Islet of Langerhans (tissue), 1 donor: Measurements from ENCODE around the gene KRTAP4-7.
"Not testable (repeated sequence)": the region's sequence is repeated elsewhere in the genome, so short reads cannot be mapped to it uniquely, and the experiment has no call there.

Experiments
- FAIRE-seq: peaks from one replicate; lab custom pipeline; 2011; peaks lifted over from hg19 to GRCh38; lab: Jason Lieb, UNC

KRTAP4-7 gene

DNA sequence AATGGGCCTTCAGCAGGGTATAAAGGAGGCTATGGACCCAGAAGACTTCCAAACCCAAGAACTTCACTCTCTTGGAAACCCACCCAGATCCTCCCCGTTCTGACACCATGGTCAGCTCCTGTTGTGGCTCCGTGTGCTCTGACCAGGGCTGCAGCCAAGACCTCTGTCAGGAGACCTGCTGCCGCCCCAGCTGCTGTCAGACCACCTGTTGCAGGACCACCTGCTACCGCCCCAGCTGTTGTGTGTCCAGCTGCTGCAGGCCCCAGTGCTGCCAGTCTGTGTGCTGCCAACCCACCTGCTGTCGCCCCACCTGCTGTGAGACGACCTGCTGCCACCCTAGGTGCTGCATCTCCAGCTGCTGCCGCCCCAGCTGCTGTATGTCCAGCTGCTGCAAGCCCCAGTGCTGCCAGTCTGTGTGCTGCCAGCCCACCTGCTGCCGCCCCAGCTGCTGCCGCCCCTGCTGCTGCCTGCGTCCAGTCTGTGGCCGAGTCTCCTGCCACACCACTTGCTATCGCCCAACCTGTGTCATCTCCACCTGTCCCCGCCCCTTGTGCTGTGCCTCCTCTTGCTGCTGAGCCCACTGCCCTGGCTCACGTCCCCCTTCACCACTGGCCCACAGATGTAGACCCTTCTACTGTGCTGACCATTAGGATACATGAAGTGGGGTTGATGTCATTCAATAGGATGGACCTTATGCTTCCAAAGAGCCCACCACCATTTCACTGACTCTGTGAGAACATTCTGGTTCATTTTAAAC, at the start of gene KRTAP4-7:
TSS of gene KRTAP4-7 (plus strand) at position 51 of the 757 bp plus-strand sequence. CDS start at position 108, 57 bp downstream.
- not testable (repeated sequence) for FAIRE-seq

DNA sequence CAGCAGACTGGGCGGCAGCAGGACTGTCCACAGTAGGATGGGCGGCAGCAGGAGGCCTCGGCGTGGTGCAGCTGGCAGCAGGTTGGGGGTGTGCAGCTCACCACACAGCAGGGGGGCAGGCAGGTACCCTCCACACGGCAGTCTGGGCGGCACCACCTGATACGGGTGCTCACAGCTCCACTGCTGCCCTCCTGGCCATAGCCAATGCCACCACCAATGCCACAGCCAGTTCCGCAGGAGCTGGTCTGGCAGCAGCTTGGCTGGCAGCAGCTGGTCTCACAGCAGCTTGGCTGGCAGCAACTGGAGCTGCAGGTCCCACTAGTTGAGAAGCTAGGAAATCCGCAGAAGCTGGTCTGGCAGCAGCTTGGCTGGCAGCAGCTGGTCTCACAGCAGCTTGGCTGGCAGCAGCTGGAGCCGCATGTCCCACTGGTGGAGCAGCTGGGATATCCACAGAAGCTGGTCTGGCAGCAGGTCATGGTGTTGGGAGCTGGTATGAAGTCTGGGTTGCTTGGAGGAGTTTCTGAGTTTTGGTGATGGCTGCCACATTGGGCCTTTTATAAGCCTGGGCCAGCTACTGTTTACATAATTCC, 49.5 kb upstream of the KRTAP4-7 start, which contains the start of gene KRTAP1-3:
TSS of gene KRTAP1-3 (minus strand) at position 529 of the 590 bp plus-strand sequence. CDS start at position 476, 53 bp downstream.
- FAIRE-seq, result not testable (repeated sequence)

- FAIRE-seq, result no peak
Observed at GRCh38 chr17:41037853-41038350, 46.0 kb upstream of the KRTAP4-7 start.

GRCh38 chr17:41040783-41041571, 43.0 kb upstream of the KRTAP4-7 start, which contains the start of gene KRTAP1-1:
KRTAP1-1 (minus strand) TSS chr17:41041450; CDS start chr17:41041397, 53 bp downstream.
- FAIRE-seq, result not testable (repeated sequence)

DNA sequence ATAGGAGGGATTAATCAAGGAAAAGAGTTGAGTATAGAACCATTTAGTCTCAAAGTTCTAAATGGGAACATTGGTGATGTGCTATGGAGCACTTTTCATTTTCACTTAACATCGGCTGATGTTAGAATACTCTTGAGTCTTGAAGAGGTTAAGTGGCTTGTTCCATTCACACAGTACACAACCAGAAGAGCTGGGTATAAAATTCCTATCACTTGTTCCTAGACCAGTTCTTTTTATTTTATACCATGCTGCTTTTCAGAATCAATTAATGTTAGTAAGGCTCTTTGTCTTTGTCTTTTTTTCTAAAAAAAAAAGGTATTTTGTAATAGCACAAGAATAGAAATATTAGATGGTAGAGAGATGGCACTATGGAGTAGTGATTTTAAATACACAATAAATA, 41.0 kb upstream of the KRTAP4-7 start:
- no peak for FAIRE-seq

- not testable (repeated sequence) for FAIRE-seq
Observed at GRCh38 chr17:41046735-41047465, 37.0 kb upstream of the KRTAP4-7 start, which contains the start of gene KRTAP2-1. KRTAP2-1 (minus strand) TSS chr17:41047316; CDS start chr17:41047267, 49 bp downstream.

DNA sequence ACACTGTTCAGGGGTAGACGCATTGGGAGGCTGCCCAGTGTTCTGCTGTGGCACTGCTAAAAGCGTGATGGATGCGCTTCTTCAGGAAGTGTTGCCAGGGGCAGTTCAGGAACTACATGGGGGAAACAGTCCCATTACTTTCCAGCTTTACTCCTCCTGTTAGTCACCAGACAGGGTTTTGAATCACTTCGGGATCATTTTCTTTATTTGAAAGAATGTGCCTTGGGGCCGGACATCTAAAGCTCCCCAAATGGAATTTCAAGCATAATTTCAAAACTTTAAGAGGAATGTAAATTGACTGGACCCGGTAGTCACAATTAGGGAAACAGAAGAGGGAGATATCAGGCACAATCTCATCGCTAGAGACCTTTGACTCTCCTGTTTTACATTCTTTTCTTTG, 35.5 kb upstream of the KRTAP4-7 start:
- FAIRE-seq, result no peak

DNA sequence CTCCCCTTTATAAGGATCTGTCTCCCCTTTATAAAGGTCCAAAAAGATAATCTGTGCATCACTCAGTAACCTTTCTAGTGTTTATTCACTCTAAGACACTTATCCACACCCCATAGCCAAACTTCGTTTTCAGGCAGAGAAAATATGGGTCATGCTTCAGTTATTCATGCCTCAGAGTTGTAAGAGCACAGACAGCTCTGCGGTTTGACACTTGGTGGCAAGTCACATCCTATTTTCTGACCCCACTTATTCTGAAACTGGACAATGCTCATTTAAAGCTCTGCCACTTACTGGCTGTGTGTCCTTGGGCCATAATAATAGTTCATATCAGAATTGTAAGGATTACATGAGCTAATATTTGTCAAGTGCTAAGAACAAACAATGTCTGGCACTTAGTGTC, 34.8 kb upstream of the KRTAP4-7 start:
- no peak for FAIRE-seq

DNA sequence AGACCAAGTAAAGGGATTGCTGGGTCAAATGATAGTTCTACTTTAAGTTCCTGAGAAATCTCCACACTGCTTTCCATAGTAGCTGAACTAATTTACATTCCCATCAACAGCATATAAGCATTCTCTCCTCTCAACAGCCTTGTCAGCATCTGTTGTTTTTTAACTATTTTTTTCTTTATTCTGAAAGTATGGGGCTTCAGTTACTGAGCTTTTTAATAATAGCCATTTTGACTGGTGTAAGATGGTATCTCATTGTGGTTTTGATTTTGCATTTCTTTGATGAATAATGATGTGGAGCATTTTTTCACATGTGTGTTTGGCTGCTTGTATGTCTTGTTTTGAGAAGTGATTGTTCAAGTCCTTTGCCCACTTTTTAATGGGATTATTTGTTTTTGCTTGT, 31.4 kb upstream of the KRTAP4-7 start:
- no peak for FAIRE-seq

- FAIRE-seq, result no peak
Observed at GRCh38 chr17:41054025-41054424, 29.9 kb upstream of the KRTAP4-7 start.

DNA sequence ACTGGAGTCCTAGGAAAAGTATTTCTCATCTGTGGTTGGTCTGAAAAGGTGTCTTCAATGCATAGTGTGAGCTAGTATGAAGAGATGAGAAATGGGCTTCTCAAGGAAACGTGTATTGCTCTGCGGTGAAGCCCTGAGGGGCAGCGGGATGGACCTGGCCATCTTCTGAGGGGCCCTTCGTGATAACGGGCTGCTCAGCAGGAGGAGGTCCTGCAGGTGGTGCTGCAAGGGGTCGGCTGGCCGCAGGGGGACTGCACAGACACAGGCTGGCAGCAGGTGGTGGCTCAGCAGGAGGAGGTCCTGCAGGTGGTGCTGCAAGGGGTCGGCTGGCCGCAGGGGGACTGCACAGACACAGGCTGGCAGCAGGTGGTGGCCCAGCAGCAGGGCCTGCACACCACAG, 29.4 kb upstream of the KRTAP4-7 start:
- not testable (repeated sequence) for FAIRE-seq

DNA sequence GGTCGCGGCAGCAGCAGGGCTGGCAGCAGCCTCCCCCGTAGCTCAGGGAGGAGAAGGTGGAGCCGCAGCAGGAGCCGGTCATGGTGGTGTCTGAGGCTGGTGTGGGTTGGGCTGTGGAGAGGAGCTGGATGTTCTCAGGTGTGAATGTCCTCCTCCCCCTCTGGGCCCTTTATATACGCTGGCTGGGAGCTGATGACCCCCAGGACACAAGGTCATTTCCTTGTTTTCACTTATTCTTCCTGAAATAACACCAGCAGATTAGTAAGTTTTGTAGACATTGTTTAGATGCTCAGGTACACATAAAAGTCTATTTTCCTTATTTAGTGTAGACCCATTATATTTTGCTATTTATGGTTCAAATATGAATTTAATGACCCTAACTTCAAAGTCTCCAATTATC, 28.8 kb upstream of the KRTAP4-7 start, which contains the start of gene KRTAP2-2:
TSS of gene KRTAP2-2 (minus strand) at position 101 of the 400 bp plus-strand sequence. CDS start at position 82, 19 bp downstream.
- not testable (repeated sequence) for FAIRE-seq

GRCh38 chr17:41057547-41057946, 26.4 kb upstream of the KRTAP4-7 start:
- FAIRE-seq, result no peak

DNA sequence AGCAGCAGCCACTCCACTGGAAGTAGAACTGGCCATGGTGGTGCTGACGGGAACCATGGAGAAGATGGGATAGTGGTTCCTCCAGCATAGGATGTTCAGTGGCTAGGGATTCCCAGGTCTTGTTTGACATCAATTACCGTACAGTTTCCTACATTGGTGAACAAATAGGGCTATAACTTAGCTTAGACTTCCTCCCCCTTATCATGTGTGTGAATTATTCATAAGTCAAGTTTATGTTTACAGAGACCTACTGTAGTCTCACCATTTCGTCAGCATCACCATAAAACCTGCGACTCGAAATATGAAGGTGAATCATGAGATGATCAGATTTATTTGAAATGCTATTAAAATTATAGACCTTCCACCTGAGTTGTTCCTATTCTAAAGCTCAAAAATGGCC, 25.2 kb upstream of the KRTAP4-7 start:
- no peak for FAIRE-seq

DNA sequence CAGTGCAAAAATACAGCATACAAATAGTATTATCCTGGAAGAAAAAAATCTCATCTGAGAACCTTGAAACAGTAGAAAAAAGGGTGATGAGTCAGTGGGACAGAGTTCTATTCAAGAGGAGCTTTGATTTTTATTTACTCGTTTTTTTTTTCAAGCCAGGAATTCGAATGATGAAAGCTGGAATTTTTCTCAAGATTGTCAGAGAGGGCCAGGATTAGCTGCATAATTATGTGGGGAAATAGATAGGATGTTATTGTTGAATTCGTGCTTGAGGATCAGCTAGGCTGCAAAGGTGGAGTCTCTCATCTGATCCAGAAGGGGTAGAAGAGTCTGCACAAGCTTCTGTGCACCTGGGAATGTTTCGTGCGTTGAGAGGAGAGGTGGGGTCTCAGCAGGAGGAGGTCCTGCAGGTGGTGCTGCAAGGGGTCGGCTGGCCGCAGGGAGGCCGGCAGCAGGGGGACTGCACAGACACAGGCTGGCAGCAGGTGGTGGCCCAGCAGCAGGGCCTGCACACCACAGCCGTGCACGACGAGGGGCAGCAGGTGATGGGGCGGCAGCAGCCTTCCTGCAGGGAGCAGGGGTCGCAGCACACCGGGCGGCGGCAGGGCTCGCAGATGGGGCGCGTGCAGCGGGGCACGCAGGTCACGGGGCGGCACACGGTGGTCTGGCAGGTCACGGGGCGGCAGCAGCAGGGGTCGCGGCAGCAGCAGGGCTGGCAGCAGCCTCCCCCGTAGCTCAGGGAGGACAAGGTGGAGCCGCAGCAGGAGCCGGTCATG, 24.5 kb upstream of the KRTAP4-7 start:
- not testable (repeated sequence) for FAIRE-seq

DNA sequence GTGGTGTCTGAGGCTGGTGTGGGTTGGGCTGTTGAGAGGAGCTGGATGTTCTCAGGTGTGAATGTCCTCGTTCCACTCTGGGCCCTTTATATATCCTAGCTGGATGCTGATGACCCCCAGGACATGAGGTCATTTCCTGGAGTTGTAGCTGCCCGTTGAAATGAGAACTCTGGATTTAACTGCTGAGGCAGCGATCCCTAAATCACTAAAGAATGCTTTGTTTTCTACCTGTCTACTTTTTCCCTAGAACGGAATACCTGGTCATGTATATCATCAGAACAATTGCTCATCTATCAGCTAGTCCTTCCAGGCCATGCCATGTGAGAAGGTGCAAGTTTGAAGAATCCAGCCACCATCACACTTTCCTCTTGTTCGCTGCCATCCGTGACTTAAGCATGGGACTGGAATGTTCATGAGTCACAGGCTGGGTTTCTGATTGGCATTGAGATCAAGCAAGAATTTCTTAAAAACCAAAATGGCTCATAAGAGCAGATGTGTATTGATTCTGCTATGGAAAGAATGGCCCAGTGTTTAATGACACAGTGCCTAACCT, 23.8 kb upstream of the KRTAP4-7 start, which contains the start of gene KRTAP2-3:
TSS of gene KRTAP2-3 (minus strand) at position 63 of the 553 bp plus-strand sequence. CDS start 64 bp downstream, outside the sequence.
- FAIRE-seq, result no peak

GRCh38 chr17:41061964-41062363, 22.0 kb upstream of the KRTAP4-7 start:
- FAIRE-seq, result no peak

GRCh38 chr17:41063449-41063848, 20.5 kb upstream of the KRTAP4-7 start:
- FAIRE-seq, result no peak

DNA sequence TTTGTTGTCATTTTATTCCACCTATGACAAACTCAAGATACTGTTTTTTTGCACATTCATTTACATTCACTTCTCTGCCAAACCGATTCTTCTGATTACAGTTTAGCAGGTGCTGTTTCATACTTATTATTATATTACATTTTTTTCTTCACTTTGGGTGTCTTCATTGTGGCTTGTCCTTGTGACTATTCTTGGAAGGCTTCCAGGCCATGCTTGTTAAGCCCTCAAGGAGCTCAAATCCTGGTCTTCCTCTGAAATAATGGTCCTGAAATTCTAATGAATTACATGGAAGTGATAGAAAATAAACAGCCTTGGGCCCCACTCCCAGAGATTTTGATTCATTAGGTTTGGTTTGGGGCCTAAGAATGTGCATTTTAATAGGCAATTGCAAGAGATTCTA, 19.6 kb upstream of the KRTAP4-7 start:
- no peak for FAIRE-seq

- FAIRE-seq, result not testable (repeated sequence)
Observed at GRCh38 chr17:41065016-41065689, 18.8 kb upstream of the KRTAP4-7 start.
